Thyroid gland (tissue), 4 donors: Measurements from ENCODE around the gene IGFN1. TPM values are rescaled to one million over a fixed set of nuclear protein-coding genes. Genes with fewer than 3 reads are reported as not detected.

Source experiments
- DNase-seq, 2 donors: peaks; one replicate each; pipeline ENCODE4 v3.0.0-alpha.2; 2019
- H3K27ac ChIP-seq, 3 donors: fragments of 200-600 bp; sonication (generic); 1 replicate in 2 of 3; 2 replicates in 1 of 3; pipeline ENCODE4 v1.5.1; 2016 to 2019; ENCODE audit warnings: mild to moderate bottlenecking in 1 of 3, moderate library complexity in 1 of 3
- H3K27me3 ChIP-seq: fragments of 200-600 bp; sonication (generic); one replicate; pipeline ENCODE4 v1.5.1; 2019
- H3K36me3 ChIP-seq, 2 donors: fragments of 200-600 bp; sonication (generic); one replicate each; pipeline ENCODE4 v1.5.1; 2016 to 2019
- H3K4me1 ChIP-seq, 2 donors: fragments of 200-600 bp; sonication (generic); one replicate each; pipeline ENCODE4 v1.5.1; 2017 to 2019
- H3K4me3 ChIP-seq, 3 donors: fragments of 200-600 bp; sonication (generic); replicated peaks in 1 of 3; 1 replicate in 2 of 3; 2 replicates in 1 of 3; pipeline ENCODE4 v1.5.1; 2016; ENCODE audit warnings: mild to moderate bottlenecking in 1 of 3
- H3K9me3 ChIP-seq: fragments of 200-600 bp; sonication (generic); one replicate; pipeline ENCODE4 v1.5.1; 2017
- POLR2A ChIP-seq, 2 donors: fragments of 450-650 bp; IDR thresholded peaks; one replicate each; pipeline ENCODE4 v1.6.1; 2017; ENCODE audit warnings: antibody characterized with exemption in 2 of 2, mild to moderate bottlenecking in 2 of 2, moderate library complexity in 1 of 2
- WGBS, 2 donors: methylation state at CpG; one replicate each; pipeline ENCODE4 v1.1.5; 2017; 5-methylcytosine and 5-hydroxymethylcytosine counted together
- intact Hi-C: fragments of 100-400 bp; cut with DNase I; formaldehyde crosslinking; loops from one replicate; pipeline ENCODE4 v1.15.1; 2023
- total RNA-seq, 4 donors: library from RNA; depleted of rRNA; stranded (reverse); fragments of >200 nt; gene quantifications; one replicate each; pipeline ENCODE4 v1.2.3, GENCODE V29; 2016
- TF ChIP-seq, protein P1 (sequence below), 6 experiments: fragments of 200-600 bp in 3 of 6; fragments of 450-650 bp in 3 of 6; sonication (generic) in 3 of 6; IDR thresholded peaks; one replicate each; pipeline ENCODE4 v1.5.1; 2016 to 2019; ENCODE audit warnings: antibody characterized with exemption in 6 of 6, mild to moderate bottlenecking in 2 of 6, inconsistent platforms in 1 of 6, moderate library complexity in 1 of 6

Gene IGFN1
- total RNA-seq, 4 donors from 2014 or later = 16.2 to 78.6 (median 33.0) TPM

DNA sequence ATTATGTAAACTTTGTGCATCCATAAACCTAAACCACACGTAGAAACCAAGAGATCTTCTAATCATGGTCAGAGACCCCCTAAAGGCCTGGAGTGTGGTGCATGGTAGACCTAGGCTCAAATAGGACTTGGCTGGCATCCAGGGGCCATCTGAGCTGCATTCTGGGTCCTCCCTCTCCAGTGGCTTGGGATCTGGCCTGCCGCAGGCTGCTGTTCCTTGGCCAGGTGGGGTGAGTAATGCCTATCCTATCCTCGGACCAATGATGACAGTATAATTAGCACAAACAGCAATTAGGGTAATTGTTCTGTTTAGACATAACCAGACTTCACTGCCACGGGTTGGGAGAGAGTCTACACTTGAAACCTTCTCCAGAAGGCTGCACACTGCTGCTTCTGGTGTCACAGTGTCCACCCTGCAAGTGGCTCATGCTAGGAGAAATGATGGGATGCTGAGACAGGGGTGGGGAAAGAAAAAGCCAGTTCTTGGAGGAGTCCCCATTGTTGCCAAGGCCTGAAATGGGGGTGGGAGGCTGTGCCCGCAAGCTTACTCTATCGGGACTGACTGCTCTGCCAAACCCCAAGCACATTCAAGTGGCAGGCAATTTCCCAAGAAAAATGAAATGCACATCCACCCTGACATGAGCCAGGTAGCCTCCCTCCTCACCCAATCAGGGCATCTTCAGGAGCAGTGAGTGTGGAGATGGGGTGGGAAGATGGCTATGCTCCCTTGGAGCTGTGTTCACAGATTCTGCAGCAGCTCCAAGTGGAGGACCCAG is 80.2 kb downstream of the IGFN1 start:
- intact Hi-C loops = no loop called here
- no peak for TF ChIP-seq POLR2A (IDR thresholded peaks at IDR 0.05)
- Histone ChIP-seq H3K27ac (no peak overlapping the region), H3K9me3 (no peaks in the 10 kb centered on the region), H3K36me3 (no peaks in the 10 kb centered on the region), H3K4me3 (no peak overlapping the region), H3K27me3 (no peaks in the 10 kb centered on the region), H3K4me1 (peaks cover 2 to 14% of the 10 kb centered on the region in 2 donors)
- no peak for DNase-seq
- WGBS, 2 donors = 83 to 94% methylated on average over 6 of the region's 6 CpGs

DNA sequence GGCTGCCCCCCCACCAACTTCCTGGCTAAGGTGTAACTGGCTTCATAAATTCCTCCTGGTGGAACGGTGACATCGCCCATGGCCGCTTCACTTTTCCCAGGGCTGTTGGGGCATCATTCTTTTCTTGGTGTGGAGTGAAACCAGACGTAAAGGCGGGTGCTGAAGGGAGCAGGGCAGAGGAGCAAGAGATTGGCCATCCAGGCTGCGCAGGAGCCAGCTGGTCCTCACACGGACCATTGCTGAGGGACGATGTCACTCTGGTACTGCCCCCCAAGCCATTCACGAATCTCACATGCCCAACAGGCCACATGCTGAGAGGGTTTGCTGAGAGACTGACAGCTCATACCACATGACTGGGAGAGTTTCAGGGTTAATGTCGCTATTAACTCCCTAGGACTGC is 82.2 kb downstream of the IGFN1 start:
- no peaks in the 10 kb centered on the region for H3K9me3 ChIP-seq
- peaks cover 2 to 14% of the 10 kb centered on the region in 2 donors for H3K4me1 ChIP-seq
- DNase-seq = no peak
- no peak overlapping the region for H3K27ac ChIP-seq
- intact Hi-C loops = no loop called here
- TF ChIP-seq POLR2A (IDR thresholded peaks at IDR 0.05) = no peak
- TF ChIP-seq, protein P1, sequence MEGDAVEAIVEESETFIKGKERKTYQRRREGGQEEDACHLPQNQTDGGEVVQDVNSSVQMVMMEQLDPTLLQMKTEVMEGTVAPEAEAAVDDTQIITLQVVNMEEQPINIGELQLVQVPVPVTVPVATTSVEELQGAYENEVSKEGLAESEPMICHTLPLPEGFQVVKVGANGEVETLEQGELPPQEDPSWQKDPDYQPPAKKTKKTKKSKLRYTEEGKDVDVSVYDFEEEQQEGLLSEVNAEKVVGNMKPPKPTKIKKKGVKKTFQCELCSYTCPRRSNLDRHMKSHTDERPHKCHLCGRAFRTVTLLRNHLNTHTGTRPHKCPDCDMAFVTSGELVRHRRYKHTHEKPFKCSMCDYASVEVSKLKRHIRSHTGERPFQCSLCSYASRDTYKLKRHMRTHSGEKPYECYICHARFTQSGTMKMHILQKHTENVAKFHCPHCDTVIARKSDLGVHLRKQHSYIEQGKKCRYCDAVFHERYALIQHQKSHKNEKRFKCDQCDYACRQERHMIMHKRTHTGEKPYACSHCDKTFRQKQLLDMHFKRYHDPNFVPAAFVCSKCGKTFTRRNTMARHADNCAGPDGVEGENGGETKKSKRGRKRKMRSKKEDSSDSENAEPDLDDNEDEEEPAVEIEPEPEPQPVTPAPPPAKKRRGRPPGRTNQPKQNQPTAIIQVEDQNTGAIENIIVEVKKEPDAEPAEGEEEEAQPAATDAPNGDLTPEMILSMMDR (IDR thresholded peaks at IDR 0.05) = no peak
- 91 to 92% methylated on average over 10 of the region's 10 CpGs for WGBS, 2 donors
- H3K36me3 ChIP-seq = no peaks in the 10 kb centered on the region
- no peaks in the 10 kb centered on the region for H3K27me3 ChIP-seq
- H3K4me3 ChIP-seq = no peak overlapping the region

DNA sequence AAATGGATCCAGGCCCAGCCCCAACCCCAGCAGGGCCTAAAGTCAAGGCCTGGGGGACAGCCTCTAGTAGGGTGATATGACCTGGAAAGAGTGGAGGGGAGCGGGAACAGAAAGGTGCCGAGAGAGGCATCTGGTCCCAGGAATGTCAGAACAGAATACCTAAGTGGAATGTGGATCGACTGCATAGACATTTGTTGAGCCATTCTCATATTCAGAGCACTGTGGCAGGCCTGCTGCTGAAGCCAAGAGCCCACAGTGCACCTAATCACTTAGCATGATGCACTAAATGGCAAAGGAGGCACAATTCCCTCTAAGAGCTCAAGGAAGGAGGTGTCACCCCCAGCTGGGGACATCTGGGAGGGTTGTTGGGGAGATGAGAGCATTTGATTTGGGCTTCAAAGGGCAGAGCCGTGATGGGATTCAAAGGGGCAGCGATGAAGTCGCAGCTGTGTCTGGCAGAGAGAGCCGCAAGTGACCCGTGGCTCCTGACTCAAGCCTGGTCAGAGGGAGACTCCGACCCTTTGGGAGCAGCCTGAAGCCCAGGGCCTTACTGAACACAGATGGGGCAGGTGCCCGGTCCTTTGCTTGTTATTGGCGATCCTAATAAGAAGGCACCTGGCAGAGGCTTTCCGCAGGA is 84.1 kb downstream of the IGFN1 start:
- 92 to 95% methylated on average over 10 to 12 of the region's 12 CpGs for WGBS, 2 donors
- intact Hi-C loops = no loop called here
- TF ChIP-seq, protein P1 (IDR thresholded peaks at IDR 0.05) = no peak
- TF ChIP-seq POLR2A (IDR thresholded peaks at IDR 0.05) = no peak
- no peaks in the 10 kb centered on the region for H3K27me3 ChIP-seq
- peaks cover 0 to 6% of the 10 kb centered on the region in 2 donors for H3K4me1 ChIP-seq
- H3K27ac ChIP-seq = no peak overlapping the region
- H3K36me3 ChIP-seq = no peaks in the 10 kb centered on the region
- DNase-seq = no peak
- no peaks in the 10 kb centered on the region for H3K9me3 ChIP-seq
- no peak overlapping the region for H3K4me3 ChIP-seq

DNA sequence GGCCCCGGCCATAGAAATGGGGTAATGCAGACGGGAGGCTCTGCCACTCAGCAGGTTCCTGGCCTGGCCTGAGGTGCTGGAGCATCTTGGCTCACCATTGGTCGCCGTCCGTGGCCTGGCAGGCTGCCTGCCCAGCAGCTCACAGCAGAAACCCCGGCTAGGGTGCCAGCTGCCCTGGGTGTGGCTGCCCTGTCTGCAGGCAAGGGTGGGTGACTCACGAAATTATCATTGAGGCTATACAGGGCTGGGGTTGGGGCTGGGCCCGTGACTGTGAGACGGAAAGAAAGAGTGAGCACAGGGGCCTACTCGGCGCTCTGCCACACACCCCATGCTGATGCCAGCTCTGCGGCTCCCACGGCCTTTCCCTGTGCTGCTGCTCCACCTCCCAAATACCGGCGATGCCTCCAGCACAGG is 84.6 kb downstream of the IGFN1 start:
- peak; percentile 70 to 74 for DNase-seq
- H3K9me3 ChIP-seq = no peaks in the 10 kb centered on the region
- H3K4me3 ChIP-seq = no peak overlapping the region
- H3K36me3 ChIP-seq = no peaks in the 10 kb centered on the region
- TF ChIP-seq POLR2A (IDR thresholded peaks at IDR 0.05) = no peak
- TF ChIP-seq, protein P1 (IDR thresholded peaks at IDR 0.05) = no peak
- H3K4me1 ChIP-seq = peaks cover 0 to 6% of the 10 kb centered on the region in 2 donors
- no peaks in the 10 kb centered on the region for H3K27me3 ChIP-seq
- intact Hi-C loops = no loop called here
- no peak overlapping the region for H3K27ac ChIP-seq
- WGBS, 2 donors = 43 to 69% methylated on average over 13 to 15 of the region's 15 CpGs

DNA sequence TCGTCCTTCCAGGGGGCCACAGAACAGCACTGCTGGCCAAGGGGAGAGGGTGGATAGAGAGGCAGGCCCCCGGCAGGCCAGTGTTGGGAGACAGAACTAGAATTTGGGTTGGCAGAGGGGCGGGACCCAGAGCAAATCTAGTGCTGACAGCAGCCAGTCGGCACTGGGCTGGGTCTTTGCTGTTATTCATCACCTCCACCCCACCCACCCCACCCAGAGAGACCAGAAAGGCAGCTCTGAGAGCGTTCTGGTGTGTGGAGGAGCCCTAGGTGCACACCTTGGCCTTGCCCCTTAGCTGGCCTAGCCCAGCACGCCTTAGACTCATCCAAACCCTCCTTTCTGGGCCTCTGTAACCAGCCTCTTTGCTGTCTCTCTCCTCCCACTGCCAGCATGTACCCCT is 86.3 kb downstream of the IGFN1 start:
- no peak for DNase-seq
- WGBS, 2 donors = 81 to 87% methylated on average over 6 of the region's 6 CpGs
- intact Hi-C loops = no loop called here
- H3K27ac ChIP-seq = no peak overlapping the region
- H3K36me3 ChIP-seq = no peaks in the 10 kb centered on the region
- TF ChIP-seq, protein P1 (IDR thresholded peaks at IDR 0.05) = no peak
- no peak for TF ChIP-seq POLR2A (IDR thresholded peaks at IDR 0.05)
- H3K27me3 ChIP-seq = no peaks in the 10 kb centered on the region
- peaks cover 0 to 6% of the 10 kb centered on the region in 2 donors for H3K4me1 ChIP-seq
- H3K4me3 ChIP-seq = no peak overlapping the region
- no peaks in the 10 kb centered on the region for H3K9me3 ChIP-seq
